GM12892 (cell line): ENCODE data around the gene MIER2.

ENCODE experiments used
- POLR2A ChIP-seq: IDR thresholded peaks from 2 replicates; pipeline ENCODE4 v1.6.1; 2011; ENCODE audit warnings: low read depth, low read length, control low read depth
- TAF1 ChIP-seq: IDR thresholded peaks from 2 replicates; pipeline ENCODE4 v1.6.1; 2011; ENCODE audit warnings: low read depth, mild to moderate bottlenecking, control low read depth, low read length, borderline replicate concordance

- TF ChIP-seq TAF1 = no peak
- TF ChIP-seq POLR2A = no peak
Measured at GRCh38 chr19:374183-374885, 29.7 kb upstream of the MIER2 start.
